NCI-H69 (cell line): ENCODE results near the gene ADORA3.

ENCODE experiments used
- DNase-seq: peaks from one replicate; lab custom pipeline; 2025; lab: John Stamatoyannopoulos, UW

ADORA3 gene

GRCh38 chr1:111474521-111474920 lies 28.9 kb downstream of the ADORA3 start:
- DNase-seq, result no peak

GRCh38 chr1:111474106-111474505 lies 29.3 kb downstream of the ADORA3 start:
- no peak for DNase-seq

- DNase-seq, result no peak
Measured at GRCh38 chr1:111471538-111471937, 31.9 kb downstream of the ADORA3 start.

GRCh38 chr1:111471012-111471411 lies 32.4 kb downstream of the ADORA3 start:
- DNase-seq, result no peak

GRCh38 chr1:111470596-111470995 lies 32.8 kb downstream of the ADORA3 start:
- no peak for DNase-seq

- DNase-seq, result no peak
Measured at GRCh38 chr1:111469539-111469938, 33.9 kb downstream of the ADORA3 start.

GRCh38 chr1:111468717-111469100 lies 34.7 kb downstream of the ADORA3 start:
- peak; percentile 19 for DNase-seq

GRCh38 chr1:111467865-111468716 lies 35.3 kb downstream of the ADORA3 start:
- no peak for DNase-seq

- DNase-seq, result no peak
Measured at GRCh38 chr1:111466480-111466879, 37.0 kb downstream of the ADORA3 start.

- no peak for DNase-seq
Measured at GRCh38 chr1:111465754-111466153, 37.7 kb downstream of the ADORA3 start.

- peak; percentile 3 for DNase-seq
Measured at GRCh38 chr1:111463029-111463683, 40.3 kb downstream of the ADORA3 start.

- no peak for DNase-seq
Measured at GRCh38 chr1:111462370-111463028, 40.9 kb downstream of the ADORA3 start.

- DNase-seq, result no peak
Measured at GRCh38 chr1:111461765-111462164, 41.7 kb downstream of the ADORA3 start.

GRCh38 chr1:111455642-111456031 lies 47.8 kb downstream of the ADORA3 start:
- DNase-seq, result no peak

GRCh38 chr1:111454859-111455641 lies 48.4 kb downstream of the ADORA3 start:
- no peak for DNase-seq

- DNase-seq, result no peak
Measured at GRCh38 chr1:111453706-111454105, 49.7 kb downstream of the ADORA3 start.

GRCh38 chr1:111452581-111452980 lies 50.9 kb downstream of the ADORA3 start:
- no peak for DNase-seq

GRCh38 chr1:111450185-111450584 lies 53.2 kb downstream of the ADORA3 start:
- no peak for DNase-seq

GRCh38 chr1:111449703-111450017 lies 53.8 kb downstream of the ADORA3 start:
- no peak for DNase-seq
